GM10847 (cell line): ENCODE results near the gene ENDOV.

Experiments used
- POLR2A ChIP-seq: IDR thresholded peaks from 2 replicates; pipeline ENCODE4 v1.6.1; 2011; ENCODE audit not compliant: insufficient read length; ENCODE audit errors: extremely low read depth

The ENDOV gene

DNA sequence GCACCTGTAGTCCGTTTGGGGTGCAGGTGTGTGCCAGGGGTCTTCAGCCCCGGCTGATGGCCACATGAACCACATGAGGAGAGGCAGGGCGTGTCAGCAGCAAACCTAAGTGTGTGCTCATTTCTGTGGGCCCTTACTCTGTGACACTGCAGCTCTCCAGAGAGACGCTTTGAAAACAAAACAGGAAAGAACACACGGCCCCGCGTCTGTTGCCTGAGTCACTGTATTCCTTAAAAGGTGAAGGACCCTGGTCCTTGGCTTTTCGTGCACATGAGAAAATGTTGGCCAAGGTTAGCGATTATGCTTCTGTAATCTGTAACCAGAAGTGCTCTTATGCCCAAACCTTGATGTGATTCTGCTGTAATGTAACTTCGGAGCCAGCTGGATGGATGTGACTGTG is 22.6 kb downstream of the ENDOV start:
- TF ChIP-seq POLR2A, result no peak

DNA sequence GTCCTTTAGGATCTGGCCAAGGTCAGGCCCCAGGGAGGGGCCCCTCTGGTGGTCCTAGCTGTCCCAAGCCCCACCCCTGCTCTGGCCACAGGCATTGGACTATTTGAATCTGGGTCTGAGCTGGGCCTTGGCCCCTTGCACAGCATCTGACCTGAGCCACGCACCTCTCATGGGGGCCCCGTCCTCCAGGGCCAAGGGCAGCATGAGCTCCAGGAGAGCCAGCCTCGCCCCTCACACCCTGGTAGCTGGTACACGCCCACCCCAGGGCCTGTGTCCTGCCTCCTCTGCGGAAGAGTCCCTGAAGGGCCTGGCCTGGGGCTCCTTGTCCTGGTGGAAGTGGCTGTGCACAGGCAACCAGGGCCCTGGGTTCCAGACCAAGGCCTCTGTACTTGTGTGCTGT is 23.8 kb downstream of the ENDOV start:
- TF ChIP-seq POLR2A, result no peak

DNA sequence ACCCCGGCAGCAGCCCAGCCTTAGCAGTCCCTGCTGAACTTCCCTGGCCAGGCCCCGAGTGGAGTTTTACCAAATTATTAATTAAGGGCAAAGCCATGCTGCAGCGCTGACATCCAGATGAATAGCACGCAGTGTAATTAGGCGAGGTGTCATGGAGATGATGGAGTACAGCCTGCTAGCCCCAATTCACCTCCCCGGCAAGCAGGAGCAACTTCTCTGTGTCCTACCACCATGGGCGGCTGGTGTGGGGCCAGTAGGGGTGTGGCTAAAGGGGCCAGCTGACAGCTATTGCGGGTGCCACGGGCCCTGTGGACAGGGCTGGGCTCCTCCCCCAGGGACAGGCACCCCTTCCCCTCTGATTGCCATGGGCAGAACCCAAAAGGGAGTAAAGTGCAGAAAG is 24.5 kb downstream of the ENDOV start:
- no peak for TF ChIP-seq POLR2A

DNA sequence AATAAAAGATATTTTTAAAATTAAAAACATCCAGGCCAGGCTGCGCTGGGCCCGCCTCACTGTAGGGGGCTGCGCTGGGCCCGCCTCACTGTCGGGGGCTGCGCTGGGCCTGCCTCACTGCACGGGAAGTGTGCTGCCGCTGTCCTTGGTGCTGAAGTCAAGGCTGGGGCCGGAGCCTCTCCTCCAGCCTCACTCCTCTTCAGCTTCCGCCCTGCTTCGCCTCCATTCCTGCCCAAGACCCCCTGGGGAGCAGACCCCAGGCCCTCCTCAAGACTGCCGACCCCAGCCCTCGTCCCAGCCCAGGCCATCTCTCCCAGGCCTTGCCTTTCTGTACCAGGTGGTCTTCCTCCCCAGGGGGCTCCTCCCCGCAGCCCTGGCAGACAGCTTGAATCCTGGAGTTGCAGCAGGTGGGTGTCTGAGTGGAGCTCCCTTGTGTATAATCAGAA is 26.2 kb downstream of the ENDOV start:
- no peak for TF ChIP-seq POLR2A

DNA sequence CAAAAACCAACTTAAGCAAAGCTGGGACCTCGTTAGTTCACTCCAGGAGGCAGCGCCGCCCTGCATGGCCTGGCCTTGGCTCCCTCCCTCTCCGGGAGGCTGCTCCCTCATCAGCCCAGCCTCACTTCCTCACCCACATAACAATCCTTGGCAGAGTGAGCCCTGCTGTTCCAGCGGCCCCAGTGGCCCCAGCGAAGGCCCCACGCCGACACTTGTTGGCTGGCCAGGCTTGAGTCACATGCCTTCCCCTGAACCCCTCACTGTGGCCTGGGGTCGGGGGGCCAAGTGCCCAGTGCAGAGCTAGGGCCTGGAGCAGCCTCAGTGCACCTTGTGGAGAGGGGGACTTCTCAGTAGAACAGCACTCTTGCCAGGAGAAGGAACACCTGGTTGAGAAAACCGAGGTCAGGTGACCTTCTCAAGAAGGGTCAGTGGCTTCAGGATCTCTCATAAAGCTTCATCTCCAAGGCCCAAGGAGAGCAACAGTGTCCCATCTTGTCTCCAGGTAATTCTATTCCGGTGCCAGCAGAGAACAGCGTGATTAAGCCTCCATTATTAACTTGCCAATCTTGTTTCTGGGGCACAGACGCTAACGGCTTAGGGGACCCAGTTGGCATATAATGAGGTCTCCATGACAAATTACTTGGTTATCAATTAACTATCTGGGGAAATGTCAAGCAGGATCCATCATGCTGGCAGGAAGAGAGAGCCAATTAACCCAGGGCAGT is 26.8 kb downstream of the ENDOV start:
- no peak for TF ChIP-seq POLR2A

DNA sequence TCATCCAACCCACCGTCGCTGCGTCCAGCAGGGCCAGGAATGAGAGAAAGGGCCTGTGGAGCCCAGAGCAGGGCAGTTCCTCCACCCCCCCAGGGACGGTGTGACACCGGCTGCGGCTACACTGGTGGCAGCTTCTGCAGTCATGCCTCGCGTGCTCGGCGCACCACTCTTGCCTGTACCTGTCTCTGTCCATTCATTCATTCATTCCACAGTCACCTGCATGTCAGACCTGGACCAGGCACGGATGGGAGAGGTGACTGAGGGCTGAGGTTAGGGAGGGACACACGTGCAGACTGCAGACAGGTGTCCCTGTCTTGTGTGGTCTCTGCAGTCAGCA is 27.3 kb downstream of the ENDOV start:
- TF ChIP-seq POLR2A, result no peak

DNA sequence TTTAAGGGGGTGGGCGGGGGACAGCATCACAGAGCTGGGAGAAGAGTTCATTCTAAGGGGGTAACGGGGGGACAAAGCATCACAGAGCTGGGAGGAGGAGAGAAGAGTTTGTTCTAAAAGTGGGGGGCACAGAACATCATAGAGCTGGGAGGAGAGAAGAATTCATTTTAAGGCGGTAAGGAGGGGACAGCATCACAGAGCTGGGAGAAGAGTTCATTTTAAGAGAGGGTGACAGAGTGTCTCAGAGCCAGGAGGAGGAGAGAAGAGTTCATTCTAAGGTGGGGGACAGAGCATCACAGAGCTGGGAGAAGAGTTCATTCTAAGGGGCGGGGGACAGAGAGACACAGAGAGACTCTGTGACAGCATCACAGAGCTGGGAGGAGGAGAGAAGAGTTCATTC is 27.8 kb downstream of the ENDOV start:
- TF ChIP-seq POLR2A, result no peak

DNA sequence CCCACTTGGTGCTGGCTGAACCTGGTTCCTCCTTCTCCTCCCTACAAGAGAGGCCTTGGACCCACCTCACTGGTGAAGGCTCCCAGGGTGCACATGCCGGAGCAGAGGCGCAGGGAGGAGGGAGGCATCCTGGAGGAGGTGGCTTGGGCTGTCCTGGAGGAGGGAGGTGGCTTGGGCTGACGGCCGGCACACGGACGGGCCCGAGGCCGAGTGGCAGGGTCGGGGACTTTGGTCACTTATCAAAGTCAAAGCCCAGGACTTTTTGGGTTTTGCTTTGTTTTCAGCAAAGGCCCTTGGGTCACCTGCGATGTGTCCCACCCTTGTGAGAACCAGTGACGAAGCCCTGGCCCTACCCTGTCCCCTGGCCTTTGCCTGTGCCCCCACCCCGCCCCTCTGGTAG is 28.5 kb downstream of the ENDOV start:
- no peak for TF ChIP-seq POLR2A

DNA sequence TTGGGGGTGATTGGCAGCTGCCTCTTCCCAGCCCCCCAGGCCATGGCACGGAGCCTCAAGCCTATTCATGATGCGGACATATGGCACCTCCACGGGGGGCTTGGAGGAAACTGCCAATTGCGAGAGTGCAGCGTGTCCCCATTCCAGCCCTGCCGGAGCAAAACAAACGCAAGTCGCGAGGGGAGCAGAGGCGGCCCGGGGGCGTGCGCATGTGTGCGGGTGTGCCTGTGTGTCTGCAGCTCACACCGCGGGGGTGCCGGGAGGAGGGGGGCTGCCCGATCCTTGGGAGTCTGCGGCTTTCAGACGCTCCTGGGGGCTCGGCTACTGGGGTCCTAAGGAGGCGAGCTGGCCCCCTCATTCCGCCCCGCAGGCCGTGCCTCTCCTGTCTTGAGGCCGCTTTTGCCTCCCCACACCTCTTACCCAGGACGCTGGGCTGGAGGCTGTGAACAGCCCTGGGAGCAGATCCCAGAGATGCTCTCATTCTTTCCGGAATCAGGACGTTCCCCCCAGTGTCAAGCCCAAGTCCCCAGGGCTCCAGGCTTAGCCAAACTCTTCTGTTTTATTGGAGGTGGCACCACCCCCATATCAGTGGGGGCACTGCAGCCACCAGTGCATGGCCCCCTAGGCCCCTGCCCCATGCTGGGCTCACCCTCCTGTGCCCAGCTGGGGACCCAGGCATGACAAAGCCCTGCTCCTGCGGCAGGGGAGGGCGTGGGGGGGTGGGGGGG is 29.1 kb downstream of the ENDOV start:
- TF ChIP-seq POLR2A, result no peak

DNA sequence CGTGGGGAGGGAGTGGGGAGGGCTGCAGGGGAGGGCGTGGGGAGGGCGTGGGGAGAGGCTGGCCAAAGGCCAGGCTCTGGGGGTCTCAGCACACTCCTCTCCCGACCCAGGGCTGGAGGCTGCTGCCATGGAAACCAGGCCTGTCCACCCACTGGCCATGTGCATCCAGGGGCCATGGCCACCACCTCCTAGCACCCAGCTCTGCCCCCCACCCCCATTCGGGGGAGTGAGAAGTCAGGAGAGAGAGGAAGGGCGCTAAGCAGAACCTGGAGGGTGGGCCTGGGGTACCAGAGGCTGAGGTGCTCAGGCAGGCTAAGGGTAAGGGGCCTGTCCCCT is 29.6 kb downstream of the ENDOV start:
- no peak for TF ChIP-seq POLR2A

DNA sequence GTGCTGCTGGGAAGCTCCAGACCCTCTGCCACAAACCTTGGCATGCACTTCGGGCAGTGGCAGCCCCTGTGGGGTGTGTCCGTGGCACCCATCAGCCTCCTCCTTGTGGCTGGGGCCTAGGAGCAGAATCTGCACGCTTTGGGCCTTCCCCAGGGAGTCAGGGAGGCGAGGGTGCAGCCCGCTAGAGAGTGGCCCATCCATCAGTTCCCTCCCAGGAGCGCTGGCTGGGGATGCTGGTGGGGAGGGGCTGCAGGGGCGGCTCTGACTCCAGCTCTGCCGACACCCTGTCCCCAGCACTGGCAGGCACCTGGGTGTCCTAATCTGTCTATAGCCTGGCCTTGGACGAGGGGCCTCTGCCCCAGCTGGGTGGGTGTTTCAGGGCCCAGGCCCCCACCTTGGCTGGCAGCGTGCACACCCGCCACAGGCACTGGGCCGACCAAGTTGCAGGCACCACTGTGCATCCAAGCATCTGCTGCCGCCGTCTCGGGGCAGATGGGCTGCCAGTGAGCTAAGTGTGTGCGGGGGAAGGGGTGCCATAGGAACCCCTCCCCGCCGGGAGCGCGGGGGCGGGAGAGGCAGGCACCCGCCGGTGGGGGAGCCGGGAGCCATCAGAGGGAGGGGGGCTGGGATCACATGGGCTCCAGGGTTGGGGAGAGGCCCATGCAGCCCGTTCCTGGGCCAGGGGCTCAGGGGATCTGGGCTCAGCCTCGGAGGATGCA is 30.2 kb downstream of the ENDOV start:
- no peak for TF ChIP-seq POLR2A

DNA sequence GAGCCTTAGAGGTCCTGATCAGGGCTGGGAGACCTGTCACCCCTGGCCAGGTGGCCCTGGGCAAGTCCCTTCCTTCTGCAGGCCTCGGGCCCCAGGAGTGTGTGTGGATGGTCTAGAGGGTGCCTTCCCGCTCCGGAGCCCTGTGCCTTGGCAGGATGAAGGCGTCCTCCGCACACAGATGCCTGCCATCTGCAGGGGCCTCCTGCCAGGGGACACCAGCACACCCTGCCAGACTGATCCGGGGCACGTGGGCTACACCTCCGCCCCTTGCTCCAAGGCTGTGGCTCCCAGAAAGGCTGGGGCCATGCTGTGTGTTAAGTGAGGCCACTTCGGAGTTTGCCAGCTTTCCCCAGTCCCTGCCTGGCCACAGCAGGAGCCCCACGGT is 30.8 kb downstream of the ENDOV start:
- no peak for TF ChIP-seq POLR2A

DNA sequence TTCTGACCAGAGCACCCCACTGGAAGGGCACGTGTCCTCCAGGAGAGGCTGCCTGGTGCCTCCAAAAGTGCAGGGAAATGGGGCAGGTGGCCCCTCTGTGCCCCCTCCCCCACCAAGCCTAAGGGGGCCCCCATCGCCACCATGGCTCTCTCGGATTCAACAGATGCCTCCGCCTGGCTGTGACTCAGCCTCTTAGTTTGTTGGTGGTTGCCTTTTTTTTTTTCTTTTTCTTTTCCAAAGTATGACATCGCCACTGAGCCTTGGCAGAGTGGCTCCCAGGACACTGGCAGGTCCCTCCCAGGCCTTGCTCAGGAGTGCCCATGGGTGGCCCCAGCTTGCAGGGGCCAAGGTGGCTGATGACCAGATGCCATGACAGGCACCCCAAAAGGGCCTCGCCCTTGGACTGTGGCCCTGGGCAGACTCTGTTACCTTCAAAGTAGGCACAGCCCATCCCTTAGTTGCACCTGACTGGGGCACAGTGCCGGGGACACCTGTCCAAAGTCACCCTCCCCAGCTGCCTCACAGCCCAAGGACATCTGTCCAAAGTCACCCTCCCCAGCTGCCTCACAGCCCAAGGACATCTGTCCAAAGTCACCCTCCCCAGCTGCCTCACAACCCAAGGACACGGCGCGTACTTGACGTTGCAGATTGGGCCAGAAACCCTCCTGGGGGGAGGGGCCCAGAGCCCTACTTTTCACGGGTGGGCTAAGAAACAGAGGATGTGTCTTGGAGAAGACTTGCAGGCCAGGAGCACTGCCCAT is 31.9 kb downstream of the ENDOV start:
- TF ChIP-seq POLR2A, result no peak

DNA sequence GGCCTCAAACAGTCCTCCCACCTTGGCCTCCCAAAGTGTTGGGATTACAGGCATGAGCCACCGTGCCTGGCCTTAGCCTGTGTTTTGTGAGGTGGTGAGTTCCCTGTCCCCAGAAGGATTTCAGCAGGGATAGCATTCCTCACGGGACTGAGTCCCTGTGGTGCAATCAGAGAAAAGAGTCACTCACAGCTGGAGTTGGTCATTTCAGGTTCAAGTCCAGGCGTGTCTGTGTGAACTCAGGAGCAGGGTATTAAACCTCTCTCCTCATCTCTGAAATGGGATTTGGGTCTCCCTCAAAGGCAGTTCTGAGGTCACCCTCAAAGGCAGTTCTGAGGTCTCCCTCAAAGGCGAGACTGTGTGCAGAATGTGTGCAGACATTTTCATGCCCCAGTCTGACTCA is 32.8 kb downstream of the ENDOV start:
- TF ChIP-seq POLR2A, result no peak

DNA sequence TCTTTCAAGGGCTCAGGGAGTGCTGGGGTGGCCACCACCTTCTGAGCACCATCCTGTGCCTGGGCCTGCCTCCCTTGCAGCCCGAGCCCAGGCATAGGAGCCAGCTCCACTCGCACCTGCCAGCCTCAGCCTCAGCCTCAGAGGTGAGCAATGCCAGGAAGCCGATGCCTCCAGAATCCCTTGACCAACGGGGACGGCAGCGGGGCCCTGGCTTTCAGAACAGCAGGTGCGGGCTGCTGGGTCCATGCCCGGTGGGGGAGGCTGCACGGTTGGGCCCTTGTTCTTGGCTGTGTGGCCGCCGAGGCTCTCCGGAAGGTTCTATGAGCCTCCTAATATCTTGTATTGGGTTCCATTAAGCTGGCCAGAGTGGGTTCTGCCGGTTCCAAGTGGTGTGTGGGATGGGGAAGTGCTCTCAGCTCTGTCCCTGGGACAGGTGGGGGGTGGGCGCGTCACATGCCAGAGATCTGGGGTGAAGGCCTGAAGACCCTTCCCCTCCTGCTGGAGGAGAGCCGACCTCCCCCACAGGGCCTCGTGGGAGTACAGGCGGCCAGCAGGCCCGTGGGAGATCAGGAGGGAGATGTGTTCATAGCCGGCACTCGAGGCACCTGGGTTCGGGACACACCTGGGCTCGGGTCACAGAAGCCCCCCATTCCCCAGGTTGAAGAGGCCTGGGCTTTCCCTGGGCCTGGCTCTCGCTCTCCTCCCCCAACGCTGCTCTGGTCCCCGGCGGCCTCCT is 34.4 kb downstream of the ENDOV start:
- TF ChIP-seq POLR2A, result no peak

DNA sequence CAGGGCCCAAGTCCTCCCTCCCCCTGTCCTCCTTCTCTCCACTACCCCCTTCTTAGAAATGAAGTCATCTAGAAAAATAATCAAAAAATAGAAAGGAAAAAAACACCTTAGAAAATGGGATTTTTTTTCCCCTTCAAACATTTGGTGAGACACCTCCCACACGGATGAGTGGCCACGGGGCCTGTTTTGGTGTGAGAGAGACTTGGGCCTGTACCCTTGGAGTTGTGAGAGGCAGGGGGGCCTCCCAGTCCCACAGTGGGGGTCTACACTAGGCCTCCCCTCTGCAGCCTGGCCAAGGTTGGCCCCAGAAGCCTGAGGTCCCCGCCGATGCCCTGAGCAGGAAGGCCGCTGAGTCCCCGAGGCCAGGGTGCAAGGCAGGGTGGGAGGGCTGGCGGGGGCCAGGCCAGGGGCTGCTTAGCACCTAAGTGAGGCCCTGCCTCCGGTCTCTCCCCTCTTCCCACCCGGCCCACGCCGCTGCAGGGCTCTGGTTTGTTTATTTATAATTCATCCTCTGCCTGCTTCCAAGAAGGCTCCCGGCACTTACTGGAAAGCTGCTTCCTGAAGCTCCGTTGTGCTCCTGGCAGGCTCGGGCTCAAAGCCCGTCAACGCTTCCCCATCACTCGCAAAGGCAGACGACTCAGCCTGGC is 35.1 kb downstream of the ENDOV start:
- TF ChIP-seq POLR2A, result no peak
